BJ (cell line): ENCODE results near the gene DNAJC3. TPM values are rescaled to one million over a fixed set of nuclear protein-coding genes. Genes with fewer than 3 reads are reported as not detected.

Source experiments
- CTCF ChIA-PET: fragments of 350-600 bp; formaldehyde crosslinking; extraction: SDS; loops from one replicate; lab custom pipeline; 2021; ENCODE audit warnings: antibody characterized with exemption, inconsistent platforms; lab: Yijun Ruan, JAX
- POLR2A ChIA-PET: fragments of 300-600 bp; sonication (Branson Sonifier 250); formaldehyde crosslinking; extraction: SDS; loops from one replicate; lab custom pipeline; 2021; ENCODE audit warnings: antibody characterized with exemption; lab: Charles Lee
- DNase-seq: peaks from one replicate; pipeline ENCODE4 v3.0.0-alpha.2; 2011; ENCODE audit warnings: low read depth
- H3K27me3 ChIP-seq: 2 replicates; pipeline ENCODE4 v1.6.0; 2011; ENCODE audit warnings: low read length; ENCODE audit not compliant: control insufficient read depth, insufficient read depth
- H3K36me3 ChIP-seq: 2 replicates; pipeline ENCODE4 v1.5.1; 2011; ENCODE audit warnings: low read length; ENCODE audit not compliant: control insufficient read depth, insufficient read depth
- H3K4me3 ChIP-seq: 2 replicates; pipeline ENCODE4 v1.5.1; 2011; ENCODE audit warnings: low read depth, mild to moderate bottlenecking, control low read depth, low read length
- polyA plus RNA-seq: library from polyadenylated mRNA; depleted of rRNA; stranded (reverse); fragments of >200 nt; gene quantifications from 2 replicates; pipeline ENCODE4 v1.2.3, GENCODE V29; 2011
- TF ChIP-seq, protein P1 (sequence below): IDR thresholded peaks from 2 replicates; pipeline ENCODE4 v1.5.1; 2011; ENCODE audit warnings: low read depth, mild to moderate bottlenecking, control low read depth, inconsistent platforms, low read length, moderate library complexity; ENCODE audit not compliant: insufficient read depth

Gene DNAJC3
- polyA plus RNA-seq, 1 experiment = 10.6 TPM

DNA sequence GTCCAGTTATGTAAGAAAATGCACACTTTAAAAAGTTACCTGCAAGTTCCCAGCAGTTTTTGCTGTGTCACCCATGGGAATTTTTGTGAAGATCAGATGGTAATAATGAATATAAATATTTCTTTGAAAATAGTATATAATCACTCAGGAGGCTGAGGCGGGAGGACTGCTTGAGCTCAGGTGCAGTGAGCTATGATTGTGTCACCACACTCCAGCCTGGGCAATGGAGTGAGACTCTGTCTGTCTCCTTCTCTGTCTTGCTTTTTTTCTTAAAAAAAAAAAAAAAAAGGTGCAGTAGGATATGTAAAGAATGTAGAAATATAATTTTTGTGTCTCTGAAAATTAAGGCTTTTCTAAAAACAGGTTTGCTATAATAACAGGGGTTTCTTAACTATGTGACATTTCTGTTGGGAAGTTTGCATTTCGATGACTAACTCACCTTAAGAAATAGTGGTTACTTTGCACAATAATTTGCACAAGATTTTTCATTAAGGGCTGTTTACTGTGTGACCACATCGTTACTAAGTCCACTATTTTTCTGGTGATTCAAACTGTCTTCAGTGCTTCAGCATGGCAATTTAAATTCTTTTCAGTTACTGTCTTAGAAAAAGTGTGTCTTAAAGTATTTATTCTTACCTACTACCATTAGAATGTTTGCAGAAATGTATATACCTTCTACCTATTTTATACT lies 37.3 kb downstream of the DNAJC3 start:
- peak; percentile 80 for DNase-seq
- Histone ChIP-seq H3K4me3 (no peak overlapping the region), H3K27me3 (no peaks in the 10 kb centered on the region), H3K36me3 (no peaks in the 10 kb centered on the region; the same call in 1 of the 2 replicates)
- ChIA-PET CTCF (interaction anchor here (1.6 kb wide), 1 partner anchor 9 kb away, joined by 3 read pairs; no protein-coding TSS in a partner anchor), POLR2A (no interaction called here)
- TF ChIP-seq, protein P1, sequence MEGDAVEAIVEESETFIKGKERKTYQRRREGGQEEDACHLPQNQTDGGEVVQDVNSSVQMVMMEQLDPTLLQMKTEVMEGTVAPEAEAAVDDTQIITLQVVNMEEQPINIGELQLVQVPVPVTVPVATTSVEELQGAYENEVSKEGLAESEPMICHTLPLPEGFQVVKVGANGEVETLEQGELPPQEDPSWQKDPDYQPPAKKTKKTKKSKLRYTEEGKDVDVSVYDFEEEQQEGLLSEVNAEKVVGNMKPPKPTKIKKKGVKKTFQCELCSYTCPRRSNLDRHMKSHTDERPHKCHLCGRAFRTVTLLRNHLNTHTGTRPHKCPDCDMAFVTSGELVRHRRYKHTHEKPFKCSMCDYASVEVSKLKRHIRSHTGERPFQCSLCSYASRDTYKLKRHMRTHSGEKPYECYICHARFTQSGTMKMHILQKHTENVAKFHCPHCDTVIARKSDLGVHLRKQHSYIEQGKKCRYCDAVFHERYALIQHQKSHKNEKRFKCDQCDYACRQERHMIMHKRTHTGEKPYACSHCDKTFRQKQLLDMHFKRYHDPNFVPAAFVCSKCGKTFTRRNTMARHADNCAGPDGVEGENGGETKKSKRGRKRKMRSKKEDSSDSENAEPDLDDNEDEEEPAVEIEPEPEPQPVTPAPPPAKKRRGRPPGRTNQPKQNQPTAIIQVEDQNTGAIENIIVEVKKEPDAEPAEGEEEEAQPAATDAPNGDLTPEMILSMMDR = no peak

GRCh38 chr13:95716231-95716630 lies 39.3 kb downstream of the DNAJC3 start:
- CTCF ChIA-PET = no interaction called here
- Histone ChIP-seq H3K36me3 (no peaks in the 10 kb centered on the region; the same call in 1 of the 2 replicates), H3K27me3 (no peaks in the 10 kb centered on the region), H3K4me3 (no peak overlapping the region)
- POLR2A ChIA-PET = no interaction called here
- no peak for DNase-seq
- TF ChIP-seq, protein P1 = no peak

DNA sequence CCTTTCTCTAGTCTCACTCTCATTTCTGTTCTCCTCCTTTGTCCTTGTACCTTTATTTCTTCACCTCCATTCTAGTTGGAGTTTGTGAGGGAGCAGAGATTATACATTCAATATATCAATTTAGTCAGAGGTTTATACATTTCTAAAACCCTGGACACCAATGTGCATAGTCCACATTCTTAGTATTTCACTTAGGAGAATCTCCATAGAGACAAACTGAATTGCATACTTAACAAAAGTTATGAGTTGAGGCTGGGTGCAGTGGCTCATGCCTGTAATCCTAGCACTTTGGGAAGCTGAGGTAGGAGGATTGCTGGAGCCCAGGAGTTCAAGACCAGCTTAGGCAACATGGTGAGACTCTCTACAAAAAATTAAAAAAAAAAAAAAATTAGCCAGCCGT lies 45.3 kb downstream of the DNAJC3 start:
- Histone ChIP-seq H3K36me3 (no peaks in the 10 kb centered on the region; the same call in 1 of the 2 replicates), H3K27me3 (no peaks in the 10 kb centered on the region), H3K4me3 (no peak overlapping the region)
- no peak for DNase-seq
- POLR2A ChIA-PET = interaction anchor here (0.6 kb wide), 1 partner anchor 22 kb away, joined by 3 read pairs; no protein-coding TSS in a partner anchor
- TF ChIP-seq, protein P1 = no peak
- CTCF ChIA-PET = no interaction called here

- ChIA-PET CTCF (interaction anchor here (0.6 to 1.1 kb wide), 2 partner anchors 11 to 20 kb away, joined by 3 read pairs; no protein-coding TSS in a partner anchor), POLR2A (no interaction called here)
- H3K4me3 ChIP-seq = no peak overlapping the region
- H3K27me3 ChIP-seq = no peaks in the 10 kb centered on the region
- H3K36me3 ChIP-seq = no peaks in the 10 kb centered on the region; the same call in 1 of the 2 replicates
- DNase-seq = no peak
- TF ChIP-seq, protein P1 = no peak
Observed at GRCh38 chr13:95723438-95723837, 46.5 kb downstream of the DNAJC3 start.

- DNase-seq = no peak
- H3K36me3 ChIP-seq = no peaks in the 10 kb centered on the region; the same call in 1 of the 2 replicates
- H3K27me3 ChIP-seq = no peaks in the 10 kb centered on the region
- POLR2A ChIA-PET = interaction anchor here (0.7 kb wide), 1 partner anchor 1498 kb away, joined by 7 read pairs; the partner anchor contains the start of gene MBNL2
- H3K4me3 ChIP-seq = no peak overlapping the region
- CTCF ChIA-PET = no interaction called here
- TF ChIP-seq, protein P1 = no peak
Observed at GRCh38 chr13:95724252-95724651, 47.3 kb downstream of the DNAJC3 start.
